ENCODE measurements around the gene MRPL27.
A peak's percentile ranks its signal among the peaks of the same experiment; 100 is the strongest.

Gene MRPL27

DNA sequence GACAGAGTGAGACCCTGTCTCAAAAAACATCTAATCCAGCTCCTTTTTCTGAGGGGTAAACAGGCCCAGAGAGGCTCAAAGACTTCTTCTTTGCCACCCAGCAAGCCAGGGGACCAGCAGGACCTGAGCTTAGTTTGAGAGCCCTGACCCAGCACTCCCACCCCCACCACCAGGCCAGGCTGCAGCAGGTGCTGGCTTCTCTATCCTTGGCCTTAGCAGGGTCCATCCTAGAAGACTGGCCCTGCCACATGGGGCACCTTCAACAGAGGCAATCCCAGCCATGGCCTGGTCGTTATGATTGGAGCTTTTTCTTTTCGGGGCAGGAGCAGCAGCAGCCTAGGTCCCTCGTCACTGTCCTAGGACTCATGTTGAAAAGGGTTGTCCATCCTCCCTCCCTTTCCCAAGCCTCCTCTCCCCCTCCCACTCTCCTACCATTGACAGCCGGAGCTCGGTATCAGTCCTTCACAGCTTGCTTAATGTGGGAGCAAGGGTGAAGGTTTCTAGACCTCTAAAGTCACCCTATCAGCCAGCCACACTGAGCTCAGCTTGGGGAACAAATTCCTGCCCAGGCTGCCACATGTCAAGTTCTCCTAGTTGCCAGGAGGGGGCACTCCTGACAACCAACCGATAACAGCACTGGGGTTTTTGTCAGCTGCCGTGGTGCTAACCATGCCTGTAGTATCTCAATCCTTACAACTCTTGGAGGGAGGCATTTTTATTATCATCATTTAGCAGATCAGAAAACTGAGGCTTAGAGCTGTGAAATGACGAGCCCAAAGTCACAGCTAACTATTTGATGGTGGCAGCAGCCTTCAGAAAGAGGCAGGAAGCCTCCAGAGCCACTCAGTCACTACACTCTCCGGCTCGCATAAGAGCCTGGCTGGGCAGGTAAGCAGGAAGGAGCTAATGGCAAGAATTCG lies 11.2 kb downstream of the MRPL27 start:
- peak; percentile 85 for DNase-seq (ENCODE audit: low spot score)
- TF ChIP-seq, protein P1, sequence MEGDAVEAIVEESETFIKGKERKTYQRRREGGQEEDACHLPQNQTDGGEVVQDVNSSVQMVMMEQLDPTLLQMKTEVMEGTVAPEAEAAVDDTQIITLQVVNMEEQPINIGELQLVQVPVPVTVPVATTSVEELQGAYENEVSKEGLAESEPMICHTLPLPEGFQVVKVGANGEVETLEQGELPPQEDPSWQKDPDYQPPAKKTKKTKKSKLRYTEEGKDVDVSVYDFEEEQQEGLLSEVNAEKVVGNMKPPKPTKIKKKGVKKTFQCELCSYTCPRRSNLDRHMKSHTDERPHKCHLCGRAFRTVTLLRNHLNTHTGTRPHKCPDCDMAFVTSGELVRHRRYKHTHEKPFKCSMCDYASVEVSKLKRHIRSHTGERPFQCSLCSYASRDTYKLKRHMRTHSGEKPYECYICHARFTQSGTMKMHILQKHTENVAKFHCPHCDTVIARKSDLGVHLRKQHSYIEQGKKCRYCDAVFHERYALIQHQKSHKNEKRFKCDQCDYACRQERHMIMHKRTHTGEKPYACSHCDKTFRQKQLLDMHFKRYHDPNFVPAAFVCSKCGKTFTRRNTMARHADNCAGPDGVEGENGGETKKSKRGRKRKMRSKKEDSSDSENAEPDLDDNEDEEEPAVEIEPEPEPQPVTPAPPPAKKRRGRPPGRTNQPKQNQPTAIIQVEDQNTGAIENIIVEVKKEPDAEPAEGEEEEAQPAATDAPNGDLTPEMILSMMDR (IDR thresholded peaks at IDR 0.05; ENCODE audit: extremely low read depth, insufficient read depth, missing control alignments) = peak; percentile 81
- in situ Hi-C loops (cut with MboI; ENCODE audit: low pct_unique_long_range_greater_than_20kb, low sequenced_read_pairs, unreplicated experiment) = no loop called here

DNA sequence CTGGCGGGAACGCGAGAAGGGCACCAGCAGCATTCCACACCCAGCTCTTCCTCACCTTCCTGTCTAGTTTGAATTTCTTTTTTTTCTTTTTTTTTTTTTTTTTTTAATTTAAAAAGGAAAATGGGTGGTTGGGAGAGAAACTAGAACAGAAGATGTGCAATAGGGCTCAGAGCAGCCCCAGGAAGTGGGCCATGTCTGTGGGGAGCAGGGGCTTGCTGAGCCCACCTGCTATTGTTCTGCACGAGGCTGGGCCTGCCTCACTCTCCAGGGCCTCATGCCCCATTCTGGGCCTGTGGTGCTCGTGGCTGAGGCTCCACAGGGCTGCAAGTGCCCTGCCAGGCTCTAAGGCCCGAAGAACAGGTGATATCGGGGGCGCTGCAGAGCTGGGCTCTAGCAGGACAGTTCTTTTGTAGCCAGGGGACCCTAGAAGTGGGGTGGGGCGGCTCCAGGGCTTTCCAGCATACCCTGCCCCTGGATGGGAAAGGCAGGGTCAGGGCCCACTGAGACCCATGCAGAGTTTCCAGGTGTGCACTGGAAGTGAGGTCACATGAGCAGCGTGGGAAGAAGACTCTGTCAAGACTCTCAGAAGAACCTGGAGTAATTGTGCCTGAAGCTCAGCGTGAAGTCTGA lies 12.4 kb downstream of the MRPL27 start:
- TF ChIP-seq, protein P1 (IDR thresholded peaks at IDR 0.05; ENCODE audit: extremely low read depth, insufficient read depth, missing control alignments) = no peak
- in situ Hi-C loops (cut with MboI; ENCODE audit: low pct_unique_long_range_greater_than_20kb, low sequenced_read_pairs, unreplicated experiment) = no loop called here
- no peak for DNase-seq (ENCODE audit: low spot score)

DNA sequence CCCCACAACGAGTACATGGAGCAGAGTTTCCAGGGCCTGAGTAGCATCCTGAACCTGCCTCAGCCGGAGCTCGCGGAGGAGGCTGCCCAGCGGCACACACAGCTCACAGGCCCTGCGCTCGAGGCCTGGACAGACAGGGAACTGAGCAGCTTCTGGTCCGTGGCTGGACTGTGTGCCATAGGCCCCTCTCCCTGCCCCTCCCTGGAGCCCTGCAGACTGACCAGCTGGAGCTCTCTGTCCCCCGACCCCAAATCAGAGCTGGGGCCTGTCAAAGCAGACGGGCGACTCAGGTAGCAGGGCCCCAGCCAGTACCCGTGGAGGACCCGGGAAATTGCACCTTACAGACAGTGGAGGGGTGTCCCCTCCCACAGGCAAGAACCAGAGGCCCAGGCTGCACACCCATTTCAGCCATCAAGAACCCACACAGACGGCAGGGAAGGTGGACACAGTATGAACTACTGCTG lies 13.0 kb downstream of the MRPL27 start:
- TF ChIP-seq, protein P1 (IDR thresholded peaks at IDR 0.05; ENCODE audit: extremely low read depth, insufficient read depth, missing control alignments) = no peak
- in situ Hi-C loops (cut with MboI; ENCODE audit: low pct_unique_long_range_greater_than_20kb, low sequenced_read_pairs, unreplicated experiment) = no loop called here
- DNase-seq (ENCODE audit: low spot score) = no peak

DNA sequence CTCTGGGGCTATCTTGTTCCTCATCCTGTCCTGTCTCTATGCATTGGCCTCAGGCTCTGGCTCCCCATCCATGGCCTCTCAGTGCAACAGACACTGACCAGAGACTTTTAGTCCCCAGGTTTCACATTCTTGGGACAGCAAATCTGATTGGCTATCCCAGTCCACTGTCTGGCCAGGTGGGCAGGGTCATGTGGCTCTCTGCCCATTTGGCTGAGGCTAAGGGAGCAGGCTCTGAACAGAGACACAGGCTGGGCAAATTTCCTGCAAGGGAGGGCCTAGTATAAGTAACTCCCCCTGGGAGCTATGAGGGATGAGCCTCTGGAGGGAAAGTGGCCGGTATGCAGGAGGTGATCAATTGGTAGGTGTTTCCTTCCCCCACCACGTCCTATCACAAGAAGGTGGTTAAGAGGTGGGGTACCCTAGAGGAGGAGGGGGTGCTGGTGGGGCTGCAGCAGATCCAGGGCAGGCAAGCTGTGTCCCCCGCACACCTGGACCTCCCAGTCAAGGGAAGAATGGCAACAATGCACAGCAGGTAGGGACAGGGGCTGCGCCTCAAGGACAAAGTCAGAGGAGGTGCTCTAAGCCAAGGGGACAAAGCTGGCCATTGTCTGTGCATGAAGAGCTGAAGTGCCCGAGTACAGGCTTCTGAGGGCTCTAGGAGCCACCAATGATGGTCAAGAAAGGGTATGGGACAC lies 13.8 kb downstream of the MRPL27 start:
- TF ChIP-seq, protein P1 (IDR thresholded peaks at IDR 0.05; ENCODE audit: extremely low read depth, insufficient read depth, missing control alignments) = no peak
- DNase-seq (ENCODE audit: low spot score) = no peak
- in situ Hi-C loops (cut with MboI; ENCODE audit: low pct_unique_long_range_greater_than_20kb, low sequenced_read_pairs, unreplicated experiment) = no loop called here

DNA sequence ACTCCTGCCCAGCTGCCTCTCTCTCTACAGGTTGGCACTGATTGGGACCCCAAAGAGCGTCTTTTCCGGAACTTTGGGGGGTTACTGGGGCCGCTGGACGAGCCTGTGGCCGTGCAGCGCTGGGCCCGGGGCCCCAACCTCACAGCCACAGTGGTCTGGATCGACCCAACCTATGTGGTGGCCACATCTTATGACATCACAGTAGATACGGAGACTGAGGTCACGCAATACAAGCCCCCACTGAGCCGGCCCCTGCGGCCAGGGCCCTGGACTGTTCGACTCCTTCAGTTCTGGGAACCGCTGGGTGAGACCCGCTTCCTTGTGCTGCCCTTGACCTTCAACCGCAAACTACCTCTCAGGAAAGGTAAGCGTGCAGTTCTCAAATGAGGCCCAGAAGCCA lies 14.8 kb downstream of the MRPL27 start:
- TF ChIP-seq, protein P1 (IDR thresholded peaks at IDR 0.05; ENCODE audit: extremely low read depth, insufficient read depth, missing control alignments) = no peak
- in situ Hi-C loops (cut with MboI; ENCODE audit: low pct_unique_long_range_greater_than_20kb, low sequenced_read_pairs, unreplicated experiment) = no loop called here
- no peak for DNase-seq (ENCODE audit: low spot score)

DNA sequence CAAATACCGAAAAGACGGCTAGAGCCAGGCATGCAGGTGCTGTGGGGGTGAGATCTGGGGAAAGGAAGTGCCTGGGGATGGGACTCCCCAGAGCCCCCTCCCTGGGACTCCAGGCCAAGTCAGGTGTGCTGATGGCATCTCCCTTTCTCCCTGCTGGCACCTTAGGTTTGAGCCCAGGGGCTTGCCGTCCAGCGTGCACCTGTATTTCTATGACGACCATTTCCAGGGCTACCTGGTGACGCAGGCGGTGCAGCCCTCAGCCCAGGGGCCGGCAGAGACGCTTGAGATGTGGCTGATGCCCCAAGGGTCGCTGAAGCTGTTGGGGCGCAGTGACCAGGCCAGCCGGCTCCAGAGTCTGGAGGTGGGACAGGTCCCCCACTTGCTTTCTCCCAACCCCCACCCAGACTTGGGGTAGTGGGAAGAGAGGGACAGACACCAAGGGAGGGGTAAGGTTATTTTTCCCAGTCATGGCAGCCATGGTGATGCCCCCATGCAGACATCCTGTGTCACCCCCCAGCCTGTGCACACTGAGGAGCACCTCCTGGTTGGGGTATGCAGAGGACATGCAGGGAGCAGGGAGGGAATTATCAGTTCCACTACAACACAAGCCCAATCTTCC lies 16.0 kb downstream of the MRPL27 start:
- no peak for DNase-seq (ENCODE audit: low spot score)
- in situ Hi-C loops (cut with MboI; ENCODE audit: low pct_unique_long_range_greater_than_20kb, low sequenced_read_pairs, unreplicated experiment) = no loop called here
- TF ChIP-seq, protein P1 (IDR thresholded peaks at IDR 0.05; ENCODE audit: extremely low read depth, insufficient read depth, missing control alignments) = no peak

Data from GM13977 (cell line).